ENCODE data around the gene ATP2C2.

DNA sequence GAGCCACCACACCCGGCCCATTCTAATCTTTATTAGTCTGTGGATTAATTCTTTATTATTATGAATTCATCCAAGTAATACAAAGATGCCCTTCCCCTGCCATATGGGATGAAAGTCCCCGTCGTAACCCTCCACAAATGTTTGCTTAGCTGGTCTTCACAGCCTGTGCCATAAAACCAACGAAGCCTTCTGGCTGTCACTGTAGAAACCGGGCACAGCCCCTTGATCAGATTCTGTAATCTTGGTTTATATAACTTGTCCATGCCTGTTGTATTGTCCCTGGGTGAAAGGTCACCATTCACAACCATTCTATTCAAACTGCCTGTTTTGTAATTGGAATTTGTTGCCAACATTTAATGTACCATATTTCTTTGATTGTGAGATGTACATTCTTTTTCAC is 66.5 kb downstream of the ATP2C2 start:
- TF ChIP-seq, protein P1, sequence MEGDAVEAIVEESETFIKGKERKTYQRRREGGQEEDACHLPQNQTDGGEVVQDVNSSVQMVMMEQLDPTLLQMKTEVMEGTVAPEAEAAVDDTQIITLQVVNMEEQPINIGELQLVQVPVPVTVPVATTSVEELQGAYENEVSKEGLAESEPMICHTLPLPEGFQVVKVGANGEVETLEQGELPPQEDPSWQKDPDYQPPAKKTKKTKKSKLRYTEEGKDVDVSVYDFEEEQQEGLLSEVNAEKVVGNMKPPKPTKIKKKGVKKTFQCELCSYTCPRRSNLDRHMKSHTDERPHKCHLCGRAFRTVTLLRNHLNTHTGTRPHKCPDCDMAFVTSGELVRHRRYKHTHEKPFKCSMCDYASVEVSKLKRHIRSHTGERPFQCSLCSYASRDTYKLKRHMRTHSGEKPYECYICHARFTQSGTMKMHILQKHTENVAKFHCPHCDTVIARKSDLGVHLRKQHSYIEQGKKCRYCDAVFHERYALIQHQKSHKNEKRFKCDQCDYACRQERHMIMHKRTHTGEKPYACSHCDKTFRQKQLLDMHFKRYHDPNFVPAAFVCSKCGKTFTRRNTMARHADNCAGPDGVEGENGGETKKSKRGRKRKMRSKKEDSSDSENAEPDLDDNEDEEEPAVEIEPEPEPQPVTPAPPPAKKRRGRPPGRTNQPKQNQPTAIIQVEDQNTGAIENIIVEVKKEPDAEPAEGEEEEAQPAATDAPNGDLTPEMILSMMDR (IDR thresholded peaks at IDR 0.05), result no peak
- TF ChIP-seq EP300 (IDR thresholded peaks at IDR 0.05) (no peak), POLR2A (IDR thresholded peaks at IDR 0.05) (no peak)
